GM18507 (cell line): ENCODE measurements around the gene CASP10.

ENCODE experiments used
- DNase-seq: peaks from one replicate; pipeline ENCODE4 v3.0.0; 2011; ENCODE audit warnings: low read depth; ENCODE audit not compliant: insufficient read length; ENCODE audit errors: extremely low spot score
- FAIRE-seq: peaks from 2 replicates; lab custom pipeline; 2011; peaks lifted over from hg19 to GRCh38; lab: Jason Lieb, UNC

Gene CASP10

GRCh38 chr2:201273330-201273983 lies 90.5 kb downstream of the CASP10 start:
- DNase-seq: no peak
- no peak for FAIRE-seq

DNA sequence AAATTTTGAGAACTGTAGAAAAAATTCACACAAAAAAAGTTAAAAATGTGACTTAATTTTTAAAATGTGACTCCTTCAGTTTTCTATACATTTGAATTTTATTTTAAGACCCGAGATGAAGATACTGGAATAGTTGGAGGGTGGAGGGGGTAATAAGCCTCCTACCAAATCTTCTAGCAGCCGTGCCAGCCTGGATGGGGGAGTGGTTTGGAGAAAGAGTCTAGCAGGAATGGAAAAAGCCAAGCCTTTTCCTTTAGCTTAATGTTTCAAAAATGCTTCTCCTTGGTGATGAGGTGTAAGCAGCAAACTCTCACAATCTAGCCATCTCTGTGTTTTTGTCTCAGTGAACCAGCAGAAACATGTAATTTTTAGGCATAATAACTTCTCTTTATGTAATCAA lies 92.1 kb downstream of the CASP10 start:
- DNase-seq (no peak), FAIRE-seq (no peak)

- no peak for DNase-seq
- FAIRE-seq: no peak
Observed at GRCh38 chr2:201275990-201276389, 93.0 kb downstream of the CASP10 start.

GRCh38 chr2:201276511-201276910 lies 93.6 kb downstream of the CASP10 start:
- DNase-seq (no peak), FAIRE-seq (no peak)
